OCI-LY1 (cell line): Measurements from ENCODE around the gene DENND1A.

Source experiments
- H2AFZ ChIP-seq: fragments of 200-600 bp; sonication (generic), shearing (Covaris generic); 2 replicates; pipeline ENCODE4 v1.6.0; 2014; ENCODE audit warnings: antibody characterized with exemption, mild to moderate bottlenecking, low read length
- H3F3A ChIP-seq: fragments of 200-600 bp; sonication (generic), shearing (Covaris generic); 2 replicates; pipeline ENCODE4 v1.6.0; 2014; ENCODE audit warnings: mild to moderate bottlenecking, antibody characterized with exemption, low read length, moderate library complexity; ENCODE audit not compliant: insufficient read depth
- H3K27ac ChIP-seq: fragments of 200-600 bp; sonication (generic); 2 replicates; pipeline ENCODE4 v1.5.1; 2014; ENCODE audit warnings: low read length, mixed run types, mild to moderate bottlenecking, low read depth; ENCODE audit not compliant: poor library complexity, severe bottlenecking
- H3K27me3 ChIP-seq: fragments of 200-600 bp; sonication (generic); 2 replicates; pipeline ENCODE4 v1.6.0; 2014; ENCODE audit warnings: antibody characterized with exemption, mild to moderate bottlenecking, low read length, moderate library complexity; ENCODE audit not compliant: insufficient read depth
- H3K36me3 ChIP-seq: fragments of 200-600 bp; sonication (generic); 2 replicates; pipeline ENCODE4 v1.6.1; 2014; ENCODE audit warnings: mild to moderate bottlenecking, antibody characterized with exemption, low read length, moderate library complexity, mixed read lengths; ENCODE audit not compliant: insufficient read depth
- H3K4me1 ChIP-seq: fragments of 200-600 bp; sonication (generic); 2 replicates; pipeline ENCODE4 v1.5.1; 2014; ENCODE audit warnings: mild to moderate bottlenecking, low read length, moderate library complexity; ENCODE audit not compliant: insufficient read depth, severe bottlenecking
- H3K4me2 ChIP-seq: fragments of 200-600 bp; sonication (generic), shearing (Covaris generic); 2 replicates; pipeline ENCODE4 v1.6.1; 2014; ENCODE audit warnings: low read length
- H3K4me3 ChIP-seq: fragments of 200-600 bp; sonication (generic); 2 replicates; pipeline ENCODE4 v1.5.1; 2014; ENCODE audit warnings: low read length, low read depth, mild to moderate bottlenecking, mixed read lengths; ENCODE audit not compliant: poor library complexity, severe bottlenecking
- H3K79me2 ChIP-seq: fragments of 200-600 bp; shearing (Covaris generic); 2 replicates; pipeline ENCODE4 v1.6.1; 2016; ENCODE audit warnings: mixed run types, low read length, mixed read lengths; ENCODE audit not compliant: insufficient read depth
- H3K9ac ChIP-seq: fragments of 200-600 bp; sonication (generic), shearing (Covaris generic); 2 replicates; pipeline ENCODE4 v1.6.1; 2014; ENCODE audit warnings: mild to moderate bottlenecking, low read length, mixed read lengths
- H3K9me2 ChIP-seq: fragments of 200-600 bp; sonication (generic), shearing (Covaris generic); 2 replicates; pipeline ENCODE4 v1.6.1; 2014; ENCODE audit warnings: low read depth, mild to moderate bottlenecking, low read length, mixed read lengths
- H3K9me3 ChIP-seq: fragments of 200-600 bp; shearing (Covaris generic); 2 replicates; pipeline ENCODE4 v1.6.1; 2014; ENCODE audit warnings: low read length, mixed read lengths
- H4K20me1 ChIP-seq: fragments of 200-600 bp; sonication (generic), shearing (Covaris generic); 2 replicates; pipeline ENCODE4 v1.6.0; 2016; ENCODE audit warnings: mild to moderate bottlenecking, low read length; ENCODE audit not compliant: insufficient read depth
- EZH2 ChIP-seq: fragments of 200-600 bp; sonication (generic), shearing (Covaris generic); IDR thresholded peaks from 2 replicates; pipeline ENCODE4 v1.8.0; 2017; ENCODE audit warnings: borderline replicate concordance, mixed run types, mild to moderate bottlenecking, antibody characterized with exemption, low read length, moderate library complexity, mixed read lengths
- TF ChIP-seq, protein P1 (sequence below): fragments of 200-600 bp; sonication (generic), shearing (Covaris generic); IDR thresholded peaks from 2 replicates; pipeline ENCODE4 v1.5.1; 2017; ENCODE audit warnings: mild to moderate bottlenecking, antibody characterized with exemption, low read length, moderate library complexity, mixed read lengths

The DENND1A gene

DNA sequence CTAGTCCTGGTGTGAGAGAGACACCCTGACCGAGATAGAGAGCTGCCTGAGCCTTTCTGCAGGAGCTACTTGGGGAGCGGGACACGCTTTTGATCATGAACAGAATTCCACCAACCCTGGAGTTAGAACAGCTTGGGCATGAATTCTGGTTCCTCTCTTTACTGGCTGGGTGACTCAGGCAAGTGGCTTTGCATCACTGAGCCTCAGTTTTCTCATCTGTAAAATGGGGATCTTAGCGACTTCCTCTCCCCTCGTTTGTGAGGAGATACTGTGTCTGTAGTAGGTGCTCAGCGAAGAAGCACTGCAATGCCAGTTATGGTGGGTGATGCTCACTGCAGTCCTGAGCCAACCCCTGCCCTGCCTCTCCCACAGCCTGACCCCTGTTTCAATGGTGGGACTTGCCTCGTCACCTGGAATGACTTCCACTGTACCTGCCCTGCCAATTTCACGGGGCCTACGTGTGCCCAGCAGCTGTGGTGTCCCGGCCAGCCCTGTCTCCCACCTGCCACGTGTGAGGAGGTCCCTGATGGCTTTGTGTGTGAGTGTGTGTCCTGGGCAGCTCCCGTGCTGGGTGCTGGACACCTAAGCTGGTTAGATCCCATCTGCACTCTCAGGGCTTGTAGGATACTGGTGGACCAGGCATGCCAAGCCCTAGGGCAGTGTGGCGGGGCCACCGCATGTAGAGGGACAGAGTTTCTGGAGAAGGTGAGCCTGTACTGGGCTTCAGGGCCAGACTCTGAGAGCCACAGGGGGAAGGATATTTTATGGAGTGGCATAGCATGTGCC, 557.9 kb downstream of the DENND1A start:
- no peak overlapping the region for H3K27ac ChIP-seq
- no peaks in the 10 kb centered on the region for H3K4me1 ChIP-seq
- no peak overlapping the region for H2AFZ ChIP-seq
- H3K36me3 ChIP-seq = no peaks in the 10 kb centered on the region
- no peak overlapping the region for H3K4me3 ChIP-seq
- H3K9me3 ChIP-seq = no peaks in the 10 kb centered on the region
- no peaks in the 10 kb centered on the region for H3K9me2 ChIP-seq
- TF ChIP-seq, protein P1, sequence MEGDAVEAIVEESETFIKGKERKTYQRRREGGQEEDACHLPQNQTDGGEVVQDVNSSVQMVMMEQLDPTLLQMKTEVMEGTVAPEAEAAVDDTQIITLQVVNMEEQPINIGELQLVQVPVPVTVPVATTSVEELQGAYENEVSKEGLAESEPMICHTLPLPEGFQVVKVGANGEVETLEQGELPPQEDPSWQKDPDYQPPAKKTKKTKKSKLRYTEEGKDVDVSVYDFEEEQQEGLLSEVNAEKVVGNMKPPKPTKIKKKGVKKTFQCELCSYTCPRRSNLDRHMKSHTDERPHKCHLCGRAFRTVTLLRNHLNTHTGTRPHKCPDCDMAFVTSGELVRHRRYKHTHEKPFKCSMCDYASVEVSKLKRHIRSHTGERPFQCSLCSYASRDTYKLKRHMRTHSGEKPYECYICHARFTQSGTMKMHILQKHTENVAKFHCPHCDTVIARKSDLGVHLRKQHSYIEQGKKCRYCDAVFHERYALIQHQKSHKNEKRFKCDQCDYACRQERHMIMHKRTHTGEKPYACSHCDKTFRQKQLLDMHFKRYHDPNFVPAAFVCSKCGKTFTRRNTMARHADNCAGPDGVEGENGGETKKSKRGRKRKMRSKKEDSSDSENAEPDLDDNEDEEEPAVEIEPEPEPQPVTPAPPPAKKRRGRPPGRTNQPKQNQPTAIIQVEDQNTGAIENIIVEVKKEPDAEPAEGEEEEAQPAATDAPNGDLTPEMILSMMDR = no peak
- TF ChIP-seq EZH2 = no peak
- H3K79me2 ChIP-seq = no peaks in the 10 kb centered on the region
- no peaks in the 10 kb centered on the region for H3F3A ChIP-seq
- no peaks in the 10 kb centered on the region; the same call in 1 of the 2 replicates for H3K27me3 ChIP-seq
- H3K4me2 ChIP-seq = no peak overlapping the region
- H3K9ac ChIP-seq = no peak overlapping the region
- no peaks in the 10 kb centered on the region for H4K20me1 ChIP-seq

DNA sequence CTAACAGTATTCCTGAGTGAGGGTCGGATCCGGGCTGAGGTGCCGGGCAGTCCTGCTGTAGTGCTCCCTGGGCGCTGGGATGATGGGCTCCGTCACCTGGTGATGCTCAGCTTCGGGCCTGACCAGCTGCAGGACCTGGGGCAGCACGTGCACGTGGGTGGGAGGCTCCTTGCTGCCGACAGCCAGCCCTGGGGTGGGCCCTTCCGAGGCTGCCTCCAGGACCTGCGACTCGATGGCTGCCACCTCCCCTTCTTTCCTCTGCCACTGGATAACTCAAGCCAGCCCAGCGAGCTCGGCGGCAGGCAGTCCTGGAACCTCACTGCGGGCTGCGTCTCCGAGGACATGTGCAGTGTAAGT, 558.7 kb downstream of the DENND1A start:
- no peak overlapping the region for H3K9ac ChIP-seq
- H3K36me3 ChIP-seq = no peaks in the 10 kb centered on the region
- H3K4me2 ChIP-seq = no peak overlapping the region
- H3K4me3 ChIP-seq = no peak overlapping the region
- TF ChIP-seq EZH2 = no peak
- TF ChIP-seq, protein P1 = no peak
- no peaks in the 10 kb centered on the region for H3K4me1 ChIP-seq
- H3K9me2 ChIP-seq = no peaks in the 10 kb centered on the region
- no peaks in the 10 kb centered on the region for H3K79me2 ChIP-seq
- no peaks in the 10 kb centered on the region for H4K20me1 ChIP-seq
- H3K9me3 ChIP-seq = no peaks in the 10 kb centered on the region
- no peaks in the 10 kb centered on the region for H3F3A ChIP-seq
- no peak overlapping the region for H3K27ac ChIP-seq
- H2AFZ ChIP-seq = no peak overlapping the region
- H3K27me3 ChIP-seq = no peaks in the 10 kb centered on the region; the same call in 1 of the 2 replicates

DNA sequence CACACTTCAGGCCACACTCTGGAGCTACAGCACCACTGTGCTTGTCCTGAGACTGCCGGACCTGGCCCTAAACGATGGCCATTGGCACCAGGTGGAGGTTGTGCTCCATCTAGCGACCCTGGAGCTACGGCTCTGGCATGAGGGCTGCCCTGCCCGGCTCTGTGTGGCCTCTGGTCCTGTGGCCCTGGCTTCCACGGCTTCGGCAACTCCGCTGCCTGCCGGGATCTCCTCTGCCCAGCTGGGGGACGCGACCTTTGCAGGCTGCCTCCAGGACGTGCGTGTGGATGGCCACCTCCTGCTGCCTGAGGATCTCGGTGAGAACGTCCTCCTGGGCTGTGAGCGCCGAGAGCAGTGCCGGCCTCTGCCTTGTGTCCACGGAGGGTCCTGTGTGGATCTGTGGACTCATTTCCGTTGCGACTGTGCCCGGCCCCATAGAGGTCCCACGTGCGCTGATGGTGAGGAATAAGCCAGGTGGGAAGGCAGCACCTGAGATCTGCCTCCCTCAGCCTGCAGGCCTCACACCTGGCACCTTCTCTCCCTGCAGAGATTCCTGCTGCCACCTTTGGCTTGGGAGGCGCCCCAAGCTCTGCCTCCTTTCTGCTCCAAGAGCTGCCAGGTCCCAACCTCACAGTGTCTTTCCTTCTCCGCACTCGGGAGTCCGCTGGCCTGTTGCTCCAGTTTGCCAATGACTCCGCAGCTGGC, 559.2 kb downstream of the DENND1A start:
- H2AFZ ChIP-seq = no peak overlapping the region
- H3K9me3 ChIP-seq = no peaks in the 10 kb centered on the region
- no peak for TF ChIP-seq EZH2
- TF ChIP-seq, protein P1 = no peak
- no peak overlapping the region for H3K9ac ChIP-seq
- no peaks in the 10 kb centered on the region for H3K4me1 ChIP-seq
- no peaks in the 10 kb centered on the region for H3F3A ChIP-seq
- H3K36me3 ChIP-seq = no peaks in the 10 kb centered on the region
- H3K27me3 ChIP-seq = no peaks in the 10 kb centered on the region; the same call in 1 of the 2 replicates
- no peak overlapping the region for H3K27ac ChIP-seq
- H3K4me2 ChIP-seq = no peak overlapping the region
- no peak overlapping the region for H3K4me3 ChIP-seq
- H3K79me2 ChIP-seq = no peaks in the 10 kb centered on the region
- no peaks in the 10 kb centered on the region for H4K20me1 ChIP-seq
- no peaks in the 10 kb centered on the region for H3K9me2 ChIP-seq
